Kidney glomerular epithelial cell (primary cell): Measurements from ENCODE around the gene DOP1B.
"Not testable (repeated sequence)": the region's sequence is repeated elsewhere in the genome, so short reads cannot be mapped to it uniquely, and the experiment has no call there.

Source experiments
- DNase-seq: peaks from one replicate; lab custom pipeline; 2025; lab: John Stamatoyannopoulos, UW

The DOP1B gene

DNA sequence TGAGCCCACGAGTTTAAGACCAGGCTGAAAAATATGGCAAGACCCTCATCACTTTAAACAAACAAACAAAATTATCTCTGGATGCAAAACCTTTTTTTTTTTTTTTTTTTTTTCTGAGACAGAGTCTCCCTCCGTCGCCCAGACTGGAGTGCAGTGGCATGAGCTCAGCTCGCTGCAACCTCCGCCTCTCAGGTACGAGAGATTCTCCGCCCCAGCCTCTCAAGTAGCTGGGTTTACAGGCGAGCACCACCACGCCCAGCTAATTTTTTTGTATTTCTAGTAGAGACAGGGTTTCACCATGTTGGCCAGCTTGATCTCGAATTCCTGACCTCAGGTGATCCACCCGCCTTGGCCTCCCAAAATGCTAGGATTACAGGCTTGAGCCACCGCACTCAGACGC is 16.8 kb upstream of the DOP1B start:
- not testable (repeated sequence) for DNase-seq

DNA sequence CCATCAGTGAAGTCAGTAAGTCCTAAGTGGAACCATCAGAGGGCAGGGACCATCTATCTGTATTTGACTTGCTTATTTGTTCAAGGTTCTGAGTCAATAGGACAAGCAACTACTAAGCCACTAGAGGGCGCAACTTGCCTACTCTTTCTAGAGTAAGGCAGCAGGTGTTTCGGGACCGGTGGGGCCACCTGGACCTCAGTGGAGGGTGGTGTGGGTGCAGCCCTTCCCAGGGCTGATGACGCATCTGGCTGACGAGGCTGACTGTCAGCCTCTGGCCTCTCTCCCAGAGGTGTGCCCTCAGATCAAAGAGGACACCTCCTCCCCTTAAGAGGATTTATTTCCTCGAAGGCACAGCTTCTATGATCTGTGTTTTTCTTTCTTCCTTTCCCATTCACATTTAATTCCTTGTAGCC is 15.1 kb upstream of the DOP1B start:
- peak; percentile 84 for DNase-seq

DNA sequence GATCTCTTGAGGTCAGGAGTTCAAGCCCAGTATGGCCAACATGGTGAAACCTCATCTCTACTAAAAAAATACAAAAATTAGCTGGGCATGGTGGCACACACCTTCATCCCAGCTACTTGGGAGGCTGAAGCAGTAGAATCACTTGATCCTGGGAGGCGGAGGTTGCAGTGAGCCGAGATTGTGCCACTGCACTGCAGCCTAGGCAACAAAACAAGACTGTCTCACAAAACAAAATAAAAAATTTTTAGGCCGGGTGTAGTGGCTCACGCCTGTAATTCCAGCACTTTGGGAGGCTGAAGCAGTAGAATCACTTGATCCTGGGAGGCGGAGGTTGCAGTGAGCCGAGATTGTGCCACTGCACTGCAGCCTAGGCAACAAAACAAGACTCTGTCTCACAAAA is 12.4 kb upstream of the DOP1B start:
- DNase-seq = not testable (repeated sequence)

DNA sequence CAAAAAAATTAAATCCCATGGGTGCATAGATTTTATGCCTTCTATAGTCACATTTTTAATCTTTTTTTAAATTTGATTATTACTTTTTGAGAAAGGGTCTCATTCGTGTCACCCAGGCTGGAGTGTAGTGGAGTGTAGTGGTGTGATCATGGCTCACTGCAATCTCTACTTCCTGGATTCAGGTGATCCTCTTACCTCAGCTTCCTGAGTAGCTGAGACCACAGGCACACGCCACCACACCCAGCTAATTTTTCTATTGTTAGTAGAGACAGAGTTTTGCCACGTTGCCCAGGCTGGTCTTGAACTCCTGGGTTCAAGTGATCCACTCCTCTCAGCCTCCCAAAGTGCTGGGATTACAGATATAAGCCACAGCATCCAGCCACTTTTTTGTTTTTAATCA is 11.4 kb upstream of the DOP1B start:
- no peak for DNase-seq

DNA sequence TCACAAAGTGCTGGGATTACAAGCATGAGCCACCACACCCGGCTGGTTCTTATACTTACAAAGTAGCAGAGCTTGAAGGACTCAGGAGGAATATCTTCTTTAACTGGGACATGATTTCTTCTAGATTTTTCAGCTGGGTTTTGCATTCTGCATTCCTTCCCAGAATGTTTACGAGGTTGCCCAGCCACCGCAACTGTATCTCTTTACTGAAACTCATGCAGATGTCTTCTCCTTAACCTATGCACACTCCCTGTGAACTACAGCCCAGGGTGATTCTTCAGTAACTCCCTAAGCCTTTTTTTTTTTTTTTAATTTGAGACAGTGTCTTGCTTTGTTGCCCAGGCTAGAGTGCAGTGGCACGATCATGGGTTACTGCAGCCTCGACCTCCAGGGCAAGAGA is 8.7 kb upstream of the DOP1B start:
- DNase-seq = no peak

DNA sequence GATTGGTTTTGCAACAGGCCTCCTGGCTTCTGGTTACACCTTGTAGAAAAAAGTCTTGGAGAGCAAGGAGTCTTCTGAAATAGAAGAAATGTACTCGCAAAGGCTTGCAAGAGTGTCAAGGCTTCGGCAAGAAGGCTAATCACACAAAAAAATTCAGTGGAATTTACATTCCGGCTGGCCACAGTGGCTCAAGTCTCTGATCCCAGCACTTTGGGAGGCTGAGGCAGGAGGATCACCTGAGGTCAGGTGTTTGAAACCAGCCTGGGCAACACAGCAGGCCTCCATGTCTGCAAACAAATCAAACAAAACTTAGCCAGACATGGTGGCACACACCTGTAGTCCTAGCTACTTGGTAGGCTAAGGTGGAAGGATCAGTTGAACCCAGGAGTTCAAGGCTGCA is 7.7 kb upstream of the DOP1B start:
- no peak for DNase-seq

DNA sequence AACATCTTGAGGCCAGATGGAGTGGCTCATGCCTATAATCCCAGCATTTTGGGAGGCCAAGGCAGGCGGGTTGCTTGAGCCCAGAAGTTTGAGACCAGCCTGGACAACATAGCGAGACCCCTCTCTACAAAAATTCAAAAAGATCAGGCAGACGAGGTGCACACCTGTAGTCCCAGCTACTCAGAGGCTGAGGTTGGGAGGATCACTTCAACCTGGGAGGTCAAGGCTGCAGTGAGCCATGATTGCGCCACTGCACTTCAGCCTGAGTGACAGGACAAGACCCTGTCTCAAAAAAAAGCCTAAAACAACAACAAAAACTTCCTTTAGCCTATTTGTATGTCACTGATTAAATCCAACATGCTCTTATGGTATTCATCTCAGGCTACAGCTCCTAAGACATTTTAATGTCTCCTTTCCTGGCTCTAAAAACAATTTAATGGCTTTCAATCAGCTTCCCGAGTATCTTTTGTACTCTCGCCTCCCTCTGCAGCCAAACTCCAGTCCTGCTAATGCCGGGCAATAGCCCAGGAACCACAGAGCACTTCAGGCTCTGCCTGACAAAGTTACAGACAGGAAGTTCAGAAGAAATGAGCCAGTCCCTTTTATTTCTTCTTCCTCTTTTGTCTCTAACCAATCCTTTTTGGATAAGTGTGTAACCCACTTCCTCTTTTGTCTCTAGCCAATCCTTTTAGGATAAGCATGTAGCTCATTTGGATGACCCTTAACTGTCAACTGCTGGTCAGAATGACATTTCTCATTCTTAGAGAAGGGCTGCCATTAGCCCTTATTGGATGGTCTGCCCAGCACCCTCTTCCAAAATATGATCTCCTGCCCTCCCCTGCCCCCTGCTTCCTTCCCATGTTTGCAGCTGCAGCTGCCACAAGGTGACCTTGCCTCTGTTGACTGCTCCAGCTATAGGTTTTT is 6.6 kb upstream of the DOP1B start:
- DNase-seq = no peak

DNA sequence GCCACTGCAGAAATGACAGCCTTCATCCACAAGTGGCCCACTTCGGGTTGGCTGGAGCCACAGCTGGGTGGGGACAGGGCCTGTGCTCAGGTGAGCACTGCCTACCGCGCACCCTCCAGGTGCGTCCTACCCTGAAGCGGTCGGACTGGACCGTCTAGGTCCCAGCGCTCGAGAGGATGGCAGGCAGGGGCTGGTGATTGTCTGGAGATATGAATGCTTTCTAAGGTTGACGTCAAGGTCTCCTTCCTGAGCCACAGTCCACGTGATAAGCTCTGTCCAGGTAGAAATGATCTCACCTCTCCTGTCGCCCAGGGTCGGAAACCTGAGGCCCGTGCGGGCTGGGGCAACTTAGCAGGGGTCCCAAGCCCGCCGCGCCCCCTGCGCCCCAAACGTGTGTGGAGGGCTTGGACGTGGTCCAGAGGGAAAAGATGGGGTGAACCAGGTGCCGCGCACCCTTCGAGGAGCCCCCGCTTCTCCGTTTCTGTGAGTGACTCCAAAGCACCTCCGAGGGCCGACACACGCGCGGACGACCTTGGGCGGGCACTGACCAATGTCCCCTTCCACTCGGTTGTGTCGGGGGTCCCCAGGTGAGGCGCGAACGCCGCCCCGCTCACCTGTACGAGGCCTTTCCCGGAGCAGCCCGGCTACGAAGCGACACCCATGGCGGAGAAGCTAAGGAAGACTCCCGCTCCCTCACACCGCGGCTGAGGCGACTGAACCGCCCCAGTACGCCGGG is 853 bp upstream of the DOP1B start:
- no peak for DNase-seq

DNA sequence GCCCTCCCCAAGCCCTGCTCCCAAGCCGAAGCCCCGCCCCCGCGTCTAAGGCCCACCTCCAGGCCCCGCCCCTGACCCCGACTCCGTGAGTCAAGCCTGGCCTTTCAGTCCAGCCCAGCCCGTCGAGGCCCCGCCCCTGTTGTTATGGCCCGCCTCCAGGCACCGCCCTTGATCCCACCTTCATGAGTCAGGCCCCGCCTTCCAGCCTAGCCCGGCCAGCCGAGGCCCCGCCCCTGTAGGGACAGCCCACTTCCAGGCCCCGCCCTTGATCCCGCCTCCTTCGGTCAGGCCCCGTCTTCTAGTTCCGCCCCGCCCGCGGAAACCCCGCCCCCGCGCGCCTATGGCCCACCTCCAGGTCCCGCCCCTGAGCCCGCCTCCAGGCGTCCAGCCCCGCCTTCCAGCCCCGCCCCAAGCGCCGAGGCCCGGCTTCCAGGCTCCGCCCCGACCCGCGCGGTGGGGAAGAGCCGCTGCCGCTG is 247 bp upstream of the DOP1B start:
- peak; percentile 95 for DNase-seq

DNA sequence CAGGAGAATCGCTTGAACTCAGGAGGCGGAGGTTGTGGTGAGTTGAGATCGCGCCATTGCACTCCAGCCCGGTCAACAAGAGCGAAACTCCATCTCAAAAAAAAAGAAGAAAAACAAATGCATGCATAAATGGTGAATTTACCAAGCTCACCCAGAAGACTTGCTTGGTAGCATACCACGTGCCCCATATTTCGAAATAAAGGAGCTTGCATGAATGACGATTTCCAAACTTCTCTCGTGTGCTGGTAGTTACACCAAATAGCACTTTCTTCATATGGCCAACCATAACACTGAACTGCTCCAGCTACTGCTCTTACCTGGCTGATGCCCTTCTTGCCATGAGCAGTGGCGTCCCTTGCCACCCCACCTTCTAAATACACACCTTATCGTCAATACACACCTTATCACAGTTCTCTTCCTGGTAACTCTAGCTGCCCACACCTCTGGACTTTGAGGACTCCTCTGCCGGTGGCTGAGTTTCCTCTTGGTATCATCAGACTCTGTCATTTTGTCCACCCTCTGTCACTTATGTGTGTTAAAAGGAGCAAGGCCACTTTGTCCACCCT is 2.8 kb downstream of the DOP1B start:
- no peak for DNase-seq

DNA sequence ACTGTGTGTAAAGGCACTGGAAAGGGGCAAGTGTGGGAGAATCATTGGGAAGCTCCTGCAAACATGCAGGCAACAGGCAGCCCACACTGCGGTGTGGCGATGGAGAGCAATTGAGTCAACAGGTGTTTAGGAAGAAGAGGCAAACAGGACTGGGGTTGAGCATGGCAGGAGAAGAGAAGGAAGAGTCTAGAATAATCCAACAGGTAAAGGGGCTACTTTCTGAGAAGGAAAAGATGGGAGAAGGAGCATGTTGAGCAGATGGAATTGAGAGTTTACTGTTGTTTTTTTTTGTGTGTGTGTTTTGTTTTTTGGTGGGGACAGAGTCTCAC is 4.2 kb downstream of the DOP1B start:
- DNase-seq = no peak

DNA sequence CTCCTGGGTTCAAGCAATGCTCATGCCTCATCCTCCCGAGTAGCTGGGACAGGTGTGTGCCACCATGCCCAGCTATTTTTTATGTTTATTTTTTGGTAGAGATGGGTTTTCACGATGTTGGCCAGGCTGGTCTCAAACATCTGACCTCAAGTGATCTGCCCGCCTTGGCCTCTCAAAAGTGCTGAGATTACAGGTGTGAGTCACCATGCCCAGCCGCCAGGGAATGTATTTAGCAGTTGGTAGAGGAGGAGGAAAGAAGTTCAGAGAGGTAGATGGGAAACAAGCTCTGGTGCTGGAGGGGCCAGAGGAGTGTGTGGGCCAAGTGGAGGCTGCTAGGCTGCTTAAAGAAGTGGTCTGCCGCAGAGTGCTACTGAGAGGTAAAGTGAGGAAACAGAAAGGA is 6.0 kb downstream of the DOP1B start:
- DNase-seq = no peak

DNA sequence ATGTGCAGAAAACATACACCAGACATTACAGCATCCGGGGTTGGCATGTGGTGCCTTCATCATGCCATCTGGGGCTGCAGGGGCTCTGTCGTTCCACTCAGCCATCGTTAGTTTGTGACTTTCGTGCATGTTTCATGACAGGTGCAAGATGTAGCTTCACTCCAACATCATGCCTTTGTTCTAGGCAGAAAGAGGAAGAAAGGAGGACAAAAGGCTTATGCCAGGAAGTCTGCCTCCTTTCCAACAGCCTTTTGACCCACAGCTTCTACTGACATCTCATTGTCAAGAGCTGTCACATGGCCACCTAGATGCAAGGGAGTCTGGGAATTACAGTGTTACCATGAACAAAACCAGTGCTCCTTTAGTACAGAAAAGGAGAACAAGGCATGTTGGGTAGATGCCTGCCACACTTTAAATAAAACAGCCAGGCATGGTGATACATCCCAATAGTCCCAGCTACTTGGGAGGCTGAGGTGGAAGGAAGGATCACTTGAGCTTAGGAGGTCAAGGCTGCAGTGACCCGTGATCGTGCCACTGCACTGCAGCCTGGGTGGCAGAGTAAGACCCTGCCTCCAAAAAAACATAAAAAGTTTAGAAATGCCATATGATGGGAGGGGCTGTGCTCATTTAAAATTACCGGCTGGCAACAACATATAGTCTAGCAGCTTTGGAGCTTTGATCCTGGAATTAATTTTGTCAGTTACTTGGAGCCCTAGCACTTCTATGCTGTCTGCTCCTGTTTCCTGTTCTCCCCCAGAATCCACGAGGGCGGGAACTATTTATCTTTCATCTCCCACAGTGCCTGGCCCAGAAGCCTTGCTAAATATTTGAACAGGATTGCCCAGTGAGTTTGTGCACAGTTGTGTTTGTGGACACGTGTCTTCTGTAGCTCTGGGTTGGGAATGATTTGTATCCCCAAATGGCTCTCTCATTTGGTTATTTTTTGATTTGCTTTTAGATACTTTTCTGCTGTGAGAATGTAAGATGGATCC is 7.4 kb downstream of the DOP1B start:
- DNase-seq = no peak

DNA sequence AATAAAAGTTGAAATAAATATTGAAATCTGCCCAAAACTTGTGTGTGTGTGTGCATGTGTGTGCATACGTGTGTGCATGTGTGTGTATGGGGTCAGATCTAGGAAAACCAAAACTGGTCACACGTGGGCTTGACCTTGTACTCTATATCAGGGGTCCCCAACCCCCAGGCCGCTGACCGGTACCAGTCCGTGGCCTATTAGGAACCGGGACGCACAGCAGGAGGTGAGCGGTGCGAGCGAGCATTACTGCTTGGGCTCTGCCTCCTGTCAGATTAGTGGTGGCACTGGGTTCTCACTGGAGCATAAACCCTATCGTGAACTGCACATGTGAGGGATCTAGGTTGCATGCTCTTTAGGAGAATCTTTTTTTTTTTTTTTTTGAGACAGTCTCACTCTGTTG is 8.7 kb downstream of the DOP1B start:
- DNase-seq = no peak

DNA sequence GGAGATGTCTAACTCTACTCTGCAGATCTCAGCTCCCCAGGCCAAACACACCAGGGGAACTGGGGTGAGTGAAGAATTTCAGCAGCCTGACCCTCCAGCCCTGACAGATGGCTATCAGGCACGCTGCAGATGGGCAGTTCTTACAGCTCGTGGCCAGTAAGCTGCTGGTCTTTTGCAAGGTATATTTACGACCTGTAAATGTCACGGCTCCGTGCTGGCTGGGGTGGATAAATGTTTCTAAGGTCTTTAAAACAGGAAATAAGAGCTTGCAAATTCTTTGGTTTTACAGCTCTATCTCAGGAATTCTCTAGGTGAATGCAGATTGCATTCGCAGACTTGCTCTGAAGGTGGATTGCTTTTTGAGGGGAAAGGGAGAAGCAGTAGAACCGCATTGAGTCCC is 10.1 kb downstream of the DOP1B start:
- no peak for DNase-seq

DNA sequence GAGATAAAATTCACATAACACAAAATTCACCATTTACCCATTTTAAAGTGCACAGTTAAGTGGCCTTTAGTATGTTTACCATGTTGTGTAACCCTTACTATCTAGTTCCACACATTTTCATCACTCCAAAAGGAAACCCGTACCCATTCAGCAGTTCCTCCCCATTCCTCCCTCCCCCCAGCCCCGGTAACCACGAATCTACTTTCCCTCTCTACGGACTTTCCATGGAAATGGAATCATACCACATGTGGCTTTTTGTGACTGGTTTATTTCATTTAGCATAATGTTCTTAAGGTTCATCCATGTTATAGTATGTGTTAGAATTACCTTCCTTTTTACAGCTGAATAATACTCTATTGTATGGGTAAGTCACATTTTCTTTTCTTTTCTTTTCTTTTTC is 10.9 kb downstream of the DOP1B start:
- no peak for DNase-seq

DNA sequence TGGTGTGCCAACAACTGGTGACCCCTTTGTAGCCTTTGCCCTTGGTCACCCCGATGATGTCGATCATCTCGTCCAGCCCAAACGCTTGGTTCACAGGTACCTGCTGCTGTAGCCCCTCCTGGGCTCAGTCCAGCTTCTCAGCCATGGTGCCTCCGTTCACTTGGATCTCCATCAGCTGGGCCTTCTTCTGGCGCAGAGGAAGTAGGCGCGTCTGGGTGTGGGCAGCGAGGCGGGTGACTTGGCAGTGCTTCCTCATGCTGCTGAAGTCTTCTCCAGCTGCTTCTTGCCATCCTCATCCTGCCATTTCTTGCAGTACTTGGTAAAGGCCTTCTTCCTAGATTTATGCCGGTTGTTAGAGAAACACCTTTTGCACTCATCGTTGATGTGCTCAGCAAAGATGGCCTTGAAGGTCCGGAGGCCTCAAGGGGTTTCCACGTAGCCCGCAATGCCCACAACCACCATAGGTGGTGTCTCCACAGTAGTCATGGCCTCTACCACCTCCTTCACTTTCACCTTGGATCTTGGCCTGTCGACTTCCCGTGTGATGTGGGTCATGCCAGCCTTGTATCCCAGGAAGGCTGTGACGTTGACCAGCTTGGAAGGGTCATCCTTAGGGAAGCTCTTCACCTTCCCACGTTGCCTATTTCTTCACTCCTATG is 13.0 kb downstream of the DOP1B start:
- DNase-seq = no peak

DNA sequence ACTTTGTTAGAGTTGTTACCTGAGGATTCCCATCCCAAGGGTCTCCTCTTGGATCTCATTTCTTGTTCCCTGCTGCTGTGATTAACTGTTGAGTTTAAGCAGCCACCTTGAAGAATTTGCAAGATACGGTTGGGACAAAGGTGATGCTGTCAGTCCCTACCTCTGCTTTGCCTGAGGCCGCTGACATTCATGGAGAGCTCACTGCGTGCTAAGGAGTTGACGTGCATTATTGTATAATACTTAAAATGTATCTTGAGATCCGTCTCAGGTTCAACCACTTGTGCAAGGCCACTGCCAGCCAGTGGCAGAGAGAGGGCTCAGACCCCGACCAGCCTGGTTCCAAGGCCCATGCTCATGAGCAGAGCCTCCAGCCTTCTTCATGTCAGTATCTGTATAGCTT is 14.2 kb downstream of the DOP1B start:
- no peak for DNase-seq

DNA sequence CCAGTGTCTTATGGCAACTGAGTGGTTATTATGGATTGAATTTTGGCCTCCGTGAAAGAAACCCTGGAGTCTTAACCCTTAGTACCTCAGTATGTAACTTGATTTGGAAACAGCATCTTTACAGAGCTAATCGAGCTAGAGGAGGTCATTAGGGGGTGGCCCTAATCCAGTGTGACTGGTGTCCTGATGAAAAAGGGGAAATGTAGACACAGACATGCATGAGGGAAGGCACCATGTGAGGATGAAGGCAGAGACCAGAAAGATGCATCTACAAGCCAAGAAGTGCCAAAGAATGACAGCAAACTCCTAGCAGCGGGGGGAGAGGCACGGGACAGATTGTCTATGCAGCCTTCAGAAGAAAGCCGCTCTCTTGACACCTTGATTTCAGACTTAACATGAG is 14.7 kb downstream of the DOP1B start:
- no peak for DNase-seq

DNA sequence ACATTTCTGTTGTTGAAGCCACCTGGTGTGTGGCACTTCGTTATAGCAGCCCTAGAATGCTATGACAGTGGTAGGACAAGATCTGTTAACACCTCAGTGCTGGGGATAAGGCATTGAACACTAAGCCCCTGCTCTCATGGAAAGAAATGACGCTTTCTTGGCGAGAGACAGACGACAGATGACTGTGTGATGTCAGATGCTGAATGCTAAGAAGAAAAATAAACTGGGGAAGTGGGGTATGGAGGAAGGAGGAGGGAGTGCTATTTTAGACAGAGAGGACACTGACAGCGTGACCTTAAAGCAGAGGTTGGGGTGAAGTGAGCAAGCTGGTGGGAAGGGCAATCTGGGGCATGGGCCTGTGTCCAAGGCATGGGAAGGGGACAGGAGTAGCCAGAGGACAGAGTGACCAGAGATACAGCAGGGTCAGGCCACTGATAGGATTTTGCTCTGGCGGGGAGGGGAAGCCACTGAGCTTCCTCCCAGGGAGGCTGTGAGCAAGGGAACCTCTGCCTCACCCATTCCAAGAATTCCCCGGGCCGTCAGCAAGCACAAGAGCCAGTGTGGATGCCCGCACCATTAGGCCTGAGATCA is 15.2 kb downstream of the DOP1B start:
- DNase-seq = no peak

DNA sequence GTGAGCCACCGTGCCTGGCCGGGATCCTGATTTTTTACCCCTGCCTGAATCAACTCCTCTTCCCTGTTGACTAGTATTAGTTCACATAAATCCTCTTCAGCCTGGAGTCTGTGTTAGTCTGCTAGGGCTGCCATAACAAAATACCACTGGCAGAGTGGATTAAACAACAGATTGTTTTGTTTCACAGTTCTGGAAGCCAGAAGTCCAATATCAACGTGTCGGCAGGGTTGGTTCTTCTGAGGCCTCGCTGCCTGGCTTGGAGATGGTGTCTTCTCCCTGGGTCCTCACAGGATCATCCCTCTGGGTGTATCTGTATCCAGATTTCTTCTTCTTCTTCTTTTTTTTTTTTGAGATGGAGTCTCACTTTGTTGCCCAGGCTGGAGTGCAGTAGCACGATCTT is 18.2 kb downstream of the DOP1B start:
- DNase-seq = no peak
